HCT116 (cell line): Measurements from ENCODE around the gene SKI. TPM values are rescaled to one million over a fixed set of nuclear protein-coding genes. Genes with fewer than 3 reads are reported as not detected.

Source experiments
- ATAC-seq: fragments of 200-7000 bp; cut with Tn5 transposase; 2 replicates; pipeline ENCODE4 v1.9.1; 2020; ENCODE audit warnings: mild to moderate bottlenecking, moderate library complexity
- BruUV-seq: library from RNA; stranded (reverse); fragments of 400-500 nt; replicated peaks from 2 replicates; lab custom pipeline; 2021; lab: Mats Ljungman, UMichigan
- CTCF ChIA-PET: fragments of 300-600 bp; sonication (Branson Sonifier 250); formaldehyde crosslinking; loops from one replicate; lab custom pipeline; 2021; ENCODE audit warnings: antibody characterized with exemption; lab: Charles Lee
- POLR2A ChIA-PET: fragments of 300-600, 350-600 bp; sonication (Branson Sonifier 250); formaldehyde crosslinking; loops from one replicate; lab custom pipeline; 2021; ENCODE audit warnings: antibody characterized with exemption; lab: Charles Lee
- RAD21 ChIA-PET, 2 experiments: fragments of 300-600 bp; sonication (Branson Sonifier 250); formaldehyde crosslinking; loops; one replicate each; lab custom pipeline; 2023; ENCODE audit warnings: low total read pairs in 2 of 2; ENCODE audit not compliant: uncharacterized antibody in 2 of 2, unreplicated experiment in 2 of 2, low non-redundant PET in 1 of 2; lab: Charles Lee
- DNase-seq: peaks from one replicate; pipeline ENCODE4 v3.0.0-alpha.2; 2010; ENCODE audit warnings: low read depth, low spot score
- H2AFZ ChIP-seq: fragments of 200-600 bp; shearing (Covaris generic), sonication (generic); 2 replicates; pipeline ENCODE4 v1.6.1; 2017; ENCODE audit warnings: low read depth, mixed run types, mixed read lengths, antibody characterized with exemption, low read length; ENCODE audit not compliant: poor library complexity, severe bottlenecking
- H3K27ac ChIP-seq: 2 replicates; pipeline ENCODE4 v1.5.1; 2012; ENCODE audit warnings: low read depth, low read length
- H3K27me3 ChIP-seq: fragments of 200-600 bp; sonication (generic); 2 replicates; pipeline ENCODE4 v1.6.1; 2016; ENCODE audit warnings: mixed run types, low read length, mixed read lengths; ENCODE audit not compliant: insufficient read depth
- H3K36me3 ChIP-seq, 2 experiments: fragments of 200-500 bp in 1 of 2; fragments of 200-600 bp in 1 of 2; sonication (Bioruptor generic) in 1 of 2; sonication (generic) in 1 of 2; 2 replicates each; pipeline versions ENCODE4 v1.5.1 to v1.6.1; 2014 to 2016; ENCODE audit warnings: low read length in 2 of 2, inconsistent platforms in 1 of 2, mixed read lengths in 1 of 2, mixed run types in 1 of 2; ENCODE audit not compliant: insufficient read depth in 2 of 2, control insufficient read depth in 1 of 2
- H3K4me1 ChIP-seq, 2 experiments: fragments of 200-600 bp in 1 of 2; sonication (generic) in 1 of 2; 2 replicates each; pipeline versions ENCODE4 v1.5.1 to v1.6.1; 2012 to 2017; ENCODE audit warnings: low read length in 2 of 2, inconsistent platforms in 1 of 2, mild to moderate bottlenecking in 1 of 2, mixed read lengths in 1 of 2, mixed run types in 1 of 2, moderate library complexity in 1 of 2; ENCODE audit not compliant: insufficient read depth in 2 of 2, control insufficient read depth in 1 of 2
- H3K4me2 ChIP-seq: fragments of 200-600 bp; sonication (generic); 2 replicates; pipeline ENCODE4 v1.6.1; 2017; ENCODE audit warnings: mixed run types, low read length, mixed read lengths
- H3K4me3 ChIP-seq, 2 experiments: fragments of 200-600 bp in 1 of 2; sonication (generic) in 1 of 2; replicated peaks in 1 of 2; 2 replicates each; pipeline ENCODE4 v1.5.1; 2011 to 2016; ENCODE audit warnings: low read length in 2 of 2, control low read depth in 1 of 2, low read depth in 1 of 2, mild to moderate bottlenecking in 1 of 2, mixed read lengths in 1 of 2, mixed run types in 1 of 2
- H3K79me2 ChIP-seq: fragments of 200-600 bp; sonication (generic); 2 replicates; pipeline ENCODE4 v1.6.1; 2017; ENCODE audit warnings: mild to moderate bottlenecking, mixed run types, low read length, moderate library complexity, mixed read lengths; ENCODE audit not compliant: insufficient read depth
- H3K9ac ChIP-seq: fragments of 200-600 bp; sonication (generic); 2 replicates; pipeline ENCODE4 v1.6.1; 2016; ENCODE audit warnings: low read length, mixed read lengths
- H3K9me2 ChIP-seq: fragments of 200-600 bp; sonication (generic), shearing (Covaris generic); 2 replicates; pipeline ENCODE4 v1.6.1; 2017; ENCODE audit warnings: mixed run types, mild to moderate bottlenecking, moderate library complexity; ENCODE audit not compliant: insufficient read depth
- H3K9me3 ChIP-seq, 2 experiments: fragments of 200-500 bp in 1 of 2; fragments of 200-600 bp in 1 of 2; sonication (Bioruptor generic) in 1 of 2; sonication (generic) in 1 of 2; 2 replicates each; pipeline ENCODE4 v1.6.1; 2014 to 2017; ENCODE audit warnings: low read length in 2 of 2, mixed read lengths in 2 of 2, inconsistent platforms in 1 of 2, low read depth in 1 of 2, mild to moderate bottlenecking in 1 of 2, mixed run types in 1 of 2, moderate library complexity in 1 of 2; ENCODE audit not compliant: control insufficient read depth in 1 of 2, insufficient read depth in 1 of 2
- H4K20me1 ChIP-seq: fragments of 200-600 bp; sonication (generic), shearing (Covaris generic); 2 replicates; pipeline ENCODE4 v1.6.1; 2017; ENCODE audit warnings: mixed run types, mild to moderate bottlenecking, moderate library complexity; ENCODE audit not compliant: insufficient read depth
- ATF3 ChIP-seq: IDR thresholded peaks from 2 replicates; pipeline ENCODE4 v1.6.1; 2012
- CBX3 ChIP-seq: IDR thresholded peaks from 2 replicates; pipeline ENCODE4 v1.6.1; 2012; ENCODE audit warnings: low read depth
- CEBPB ChIP-seq: IDR thresholded peaks from 2 replicates; pipeline ENCODE4 v1.6.1; 2012; ENCODE audit warnings: low read depth
- EGR1 ChIP-seq: IDR thresholded peaks from 2 replicates; pipeline ENCODE4 v1.6.1; 2012; ENCODE audit warnings: low read depth
- ELF1 ChIP-seq: IDR thresholded peaks from 2 replicates; pipeline ENCODE4 v1.6.1; 2012; ENCODE audit warnings: low read depth, borderline replicate concordance
- EZH2 ChIP-seq: fragments of 200-600 bp; sonication (generic); IDR thresholded peaks from 2 replicates; pipeline ENCODE4 v1.6.1; 2017; ENCODE audit warnings: antibody characterized with exemption, mixed run types
- JUND ChIP-seq: IDR thresholded peaks from 2 replicates; pipeline ENCODE4 v1.6.1; 2012
- MAX ChIP-seq: IDR thresholded peaks from 2 replicates; pipeline ENCODE4 v1.6.1; 2012
- POLR2A ChIP-seq: IDR thresholded peaks from 2 replicates; pipeline ENCODE4 v1.7.0; 2011; ENCODE audit warnings: borderline replicate concordance; ENCODE audit not compliant: insufficient read depth, insufficient read length; ENCODE audit errors: extremely low read depth
- POLR2AphosphoS5 ChIP-seq: IDR thresholded peaks from 2 replicates; pipeline ENCODE4 v1.6.1; 2011; ENCODE audit warnings: mild to moderate bottlenecking, low read depth, low read length, moderate library complexity
- RAD21 ChIP-seq: IDR thresholded peaks from 2 replicates; pipeline ENCODE4 v1.6.1; 2012; ENCODE audit warnings: low read depth, mild to moderate bottlenecking
- SIN3A ChIP-seq: IDR thresholded peaks from 2 replicates; pipeline ENCODE4 v1.6.1; 2012; ENCODE audit warnings: low read depth
- SP1 ChIP-seq: IDR thresholded peaks from 2 replicates; pipeline ENCODE4 v1.6.1; 2012; ENCODE audit warnings: low read depth
- SRF ChIP-seq: IDR thresholded peaks from 2 replicates; pipeline ENCODE4 v1.6.1; 2012; ENCODE audit warnings: low read depth
- TCF7L2 ChIP-seq: IDR thresholded peaks from 2 replicates; pipeline ENCODE4 v1.7.0; 2011; ENCODE audit warnings: borderline replicate concordance, inconsistent platforms; ENCODE audit not compliant: insufficient read depth, insufficient read length; ENCODE audit errors: extremely low read depth
- YY1 ChIP-seq: IDR thresholded peaks from 2 replicates; pipeline ENCODE4 v1.6.1; 2011; ENCODE audit warnings: low read length, low read depth, moderate library complexity, mild to moderate bottlenecking; ENCODE audit not compliant: insufficient replicate concordance; ENCODE audit errors: extremely low read depth
- ZBTB33 ChIP-seq: IDR thresholded peaks from 2 replicates; pipeline ENCODE4 v1.6.1; 2011; ENCODE audit warnings: mild to moderate bottlenecking, low read length, moderate library complexity; ENCODE audit not compliant: insufficient replicate concordance; ENCODE audit errors: extremely low read depth
- ZNF274 ChIP-seq: fragments of 200-500 bp; sonication (Bioruptor generic); IDR thresholded peaks from 2 replicates; pipeline ENCODE4 v1.6.1; 2014; ENCODE audit warnings: mild to moderate bottlenecking, low read depth, low read length, inconsistent platforms
- intact Hi-C: fragments of 100-400 bp; cut with micrococcal nuclease; formaldehyde crosslinking; loops from 2 replicates; pipeline ENCODE4 v1.10.0; 2022
- total RNA-seq: library from RNA; stranded (reverse); gene quantifications from one replicate; pipeline ENCODE4 v1.2.1, GENCODE V29; 2021; ENCODE audit not compliant: unreplicated experiment

The SKI gene
- total RNA-seq, 1 experiment from 2014 or later, result 56.2 TPM

GRCh38 chr1:2286923-2287322 lies 58.8 kb downstream of the SKI start:
- ATAC-seq (no peak), DNase-seq (no peak)
- no TSS peak for BruUV-seq
- H3K9me2 ChIP-seq, result no peaks in the 10 kb centered on the region
- H3K27ac ChIP-seq, result no peak overlapping the region
- ChIA-PET RAD21 (no interaction called here), POLR2A (no interaction called here)
- H3K9me3 ChIP-seq, result no peaks in the 10 kb centered on the region
- peaks cover 93% of the 10 kb centered on the region for H3K79me2 ChIP-seq
- H3K36me3 ChIP-seq, result no peaks in the 10 kb centered on the region
- TF ChIP-seq RAD21, result no peak
- TF ChIP-seq SRF, result no peak
- TF ChIP-seq EZH2, result no peak
- TF ChIP-seq CBX3, result no peak
- TF ChIP-seq ELF1, result no peak
- no peak for TF ChIP-seq EGR1
- no peak for TF ChIP-seq YY1
- TF ChIP-seq POLR2AphosphoS5, result no peak
- no peak for TF ChIP-seq ZNF274
- no peak for TF ChIP-seq CEBPB
- no peak for TF ChIP-seq JUND
- TF ChIP-seq ATF3, result no peak
- no peak for TF ChIP-seq TCF7L2
- no peak for TF ChIP-seq SIN3A
- no peak for TF ChIP-seq POLR2A
- no peak for TF ChIP-seq ZBTB33
- TF ChIP-seq MAX, result no peak
- TF ChIP-seq SP1, result no peak
- TF ChIP-seq, all 23 proteins: peak for 0
- intact Hi-C loops, result no loop called here
- no peaks in the 10 kb centered on the region for H3K4me1 ChIP-seq
- H3K27me3 ChIP-seq, result no peaks in the 10 kb centered on the region
- no peak overlapping the region for H3K9ac ChIP-seq
- H3K4me3 ChIP-seq, result no peak overlapping the region
- CTCF ChIA-PET, result no interaction called here
- H4K20me1 ChIP-seq, result peaks cover 5% of the 10 kb centered on the region; the same call in 1 of the 2 replicates
- no peak overlapping the region for H2AFZ ChIP-seq
- H3K4me2 ChIP-seq, result no peak overlapping the region
